WTC11 (cell line): ENCODE measurements around the gene SYNE3. TPM values are rescaled to one million over a fixed set of nuclear protein-coding genes. Genes with fewer than 3 reads are reported as not detected.

Experiments used
- ATAC-seq: fragments of 200-7000 bp; cut with Tn5 transposase; 2 replicates; pipeline ENCODE4 v1.10.0; 2021; ENCODE audit warnings: mild to moderate bottlenecking, moderate library complexity
- CTCF ChIA-PET: fragments of 300-600 bp; sonication (Branson Sonifier 250); formaldehyde crosslinking; loops from one replicate; lab custom pipeline; 2021; ENCODE audit warnings: antibody characterized with exemption; lab: Charles Lee
- POLR2A ChIA-PET: fragments of 350-600 bp; sonication (Branson Sonifier 250); formaldehyde crosslinking; loops from one replicate; lab custom pipeline; 2021; ENCODE audit warnings: antibody characterized with exemption; lab: Charles Lee
- DNase-seq: peaks from one replicate; pipeline ENCODE4 v3.0.0; 2021; ENCODE audit warnings: low spot score
- H3K27ac Mint-ChIP-seq: 2 replicates; pipeline ENCODE4 v1.8.0; 2021; ENCODE audit warnings: mixed read lengths
- H3K27me3 Mint-ChIP-seq: 2 replicates; pipeline ENCODE4 v1.8.0; 2021; ENCODE audit warnings: low read depth, mild to moderate bottlenecking, moderate library complexity, mixed read lengths
- H3K36me3 Mint-ChIP-seq: 2 replicates; pipeline ENCODE4 v1.8.0; 2021; ENCODE audit warnings: mixed read lengths
- H3K4me1 Mint-ChIP-seq: 2 replicates; pipeline ENCODE4 v1.8.0; 2022; ENCODE audit warnings: mixed read lengths
- H3K4me3 Mint-ChIP-seq: 2 replicates; pipeline ENCODE4 v1.8.0; 2021; ENCODE audit warnings: mild to moderate bottlenecking, moderate library complexity, mixed read lengths
- H3K9me3 Mint-ChIP-seq: 2 replicates; pipeline ENCODE4 v1.8.0; 2021; ENCODE audit warnings: mixed read lengths
- AR ChIP-seq: fragments of 250-450 bp; sonication (Bioruptor Pico); IDR thresholded peaks from 2 replicates; pipeline ENCODE4 v1.9.0; 2021; ENCODE audit warnings: mild to moderate bottlenecking
- ATF1 ChIP-seq: sonication (generic); formaldehyde crosslinking; IDR thresholded peaks from 2 replicates; pipeline ENCODE4 v1.8.1; 2023; ENCODE audit warnings: mild to moderate bottlenecking, moderate library complexity, missing genetic modification reagents
- E2F4 ChIP-seq: sonication (generic); formaldehyde crosslinking; IDR thresholded peaks from 2 replicates; pipeline ENCODE4 v1.8.1; 2022; ENCODE audit warnings: low read depth, mild to moderate bottlenecking, moderate library complexity, missing genetic modification reagents, borderline replicate concordance
- GRHL2 ChIP-seq: fragments of 250-450 bp; sonication (Bioruptor Pico); IDR thresholded peaks from 2 replicates; pipeline ENCODE4 v1.8.0; 2022; ENCODE audit warnings: mild to moderate bottlenecking, moderate library complexity; ENCODE audit not compliant: insufficient replicate concordance, severe bottlenecking
- HMGXB4 ChIP-seq: sonication (generic); formaldehyde crosslinking; IDR thresholded peaks from 2 replicates; pipeline ENCODE4 v1.8.1; 2023; ENCODE audit warnings: mild to moderate bottlenecking, moderate library complexity, missing genetic modification reagents
- JUN ChIP-seq: sonication (generic); formaldehyde crosslinking; IDR thresholded peaks from 2 replicates; pipeline ENCODE4 v1.8.0; 2023; ENCODE audit warnings: mild to moderate bottlenecking, missing genetic modification reagents
- KAT7 ChIP-seq: sonication (generic); formaldehyde crosslinking; IDR thresholded peaks from 2 replicates; pipeline ENCODE4 v1.8.1; 2023; ENCODE audit warnings: missing genetic modification reagents, mild to moderate bottlenecking, borderline replicate concordance
- MYBL2 ChIP-seq: sonication (generic); formaldehyde crosslinking; IDR thresholded peaks from 2 replicates; pipeline ENCODE4 v1.8.1; 2023; ENCODE audit warnings: mild to moderate bottlenecking, moderate library complexity, missing genetic modification reagents
- NFE2L1 ChIP-seq: sonication (generic); formaldehyde crosslinking; IDR thresholded peaks from 2 replicates; pipeline ENCODE4 v1.8.1; 2023; ENCODE audit warnings: missing genetic modification reagents
- NR1H2 ChIP-seq: sonication (generic); formaldehyde crosslinking; IDR thresholded peaks from 2 replicates; pipeline ENCODE4 v1.9.0; 2021; ENCODE audit warnings: mild to moderate bottlenecking, moderate library complexity, missing genetic modification reagents
- PRDM15 ChIP-seq: sonication (generic); formaldehyde crosslinking; IDR thresholded peaks from 2 replicates; pipeline ENCODE4 v1.8.0; 2022; ENCODE audit warnings: missing genetic modification reagents
- PRRX2 ChIP-seq: fragments of 250-450 bp; sonication (Bioruptor Pico); IDR thresholded peaks from 2 replicates; pipeline ENCODE4 v1.8.0; 2021; ENCODE audit warnings: mild to moderate bottlenecking
- SMAD4 ChIP-seq: sonication (generic); formaldehyde crosslinking; IDR thresholded peaks from 2 replicates; pipeline ENCODE4 v1.8.0; 2022; ENCODE audit warnings: mild to moderate bottlenecking, missing genetic modification reagents
- ZBTB21 ChIP-seq: sonication (generic); formaldehyde crosslinking; IDR thresholded peaks from 2 replicates; pipeline ENCODE4 v1.8.1; 2023; ENCODE audit warnings: mild to moderate bottlenecking, missing genetic modification reagents, borderline replicate concordance
- ZNF232 ChIP-seq: sonication (generic); formaldehyde crosslinking; IDR thresholded peaks from 2 replicates; pipeline ENCODE4 v1.8.0; 2022; ENCODE audit warnings: mild to moderate bottlenecking, missing genetic modification reagents
- ZNF423 ChIP-seq: fragments of 250-450 bp; sonication (Bioruptor Pico); IDR thresholded peaks from 2 replicates; pipeline ENCODE4 v2.1.2; 2022; ENCODE audit warnings: mild to moderate bottlenecking, moderate library complexity
- ZNF671 ChIP-seq: fragments of 250-450 bp; sonication (Bioruptor Pico); IDR thresholded peaks from 2 replicates; pipeline ENCODE4 v1.8.0; 2021; ENCODE audit warnings: mild to moderate bottlenecking
- total RNA-seq: library from RNA; stranded (reverse); gene quantifications from 3 replicates; pipeline ENCODE4 v1.2.3, GENCODE V29; 2021
- TF ChIP-seq, protein P1 (sequence below): sonication (generic); formaldehyde crosslinking; IDR thresholded peaks from 2 replicates; pipeline ENCODE4 v1.8.1; 2022; ENCODE audit warnings: missing genetic modification reagents, borderline replicate concordance
- TF ChIP-seq, protein P2 (sequence below): sonication (generic); formaldehyde crosslinking; IDR thresholded peaks from 2 replicates; pipeline ENCODE4 v1.8.1; 2023; ENCODE audit warnings: mild to moderate bottlenecking, missing genetic modification reagents, moderate library complexity

The SYNE3 gene
- total RNA-seq, 1 experiment from 2014 or later = 0.24 TPM

DNA sequence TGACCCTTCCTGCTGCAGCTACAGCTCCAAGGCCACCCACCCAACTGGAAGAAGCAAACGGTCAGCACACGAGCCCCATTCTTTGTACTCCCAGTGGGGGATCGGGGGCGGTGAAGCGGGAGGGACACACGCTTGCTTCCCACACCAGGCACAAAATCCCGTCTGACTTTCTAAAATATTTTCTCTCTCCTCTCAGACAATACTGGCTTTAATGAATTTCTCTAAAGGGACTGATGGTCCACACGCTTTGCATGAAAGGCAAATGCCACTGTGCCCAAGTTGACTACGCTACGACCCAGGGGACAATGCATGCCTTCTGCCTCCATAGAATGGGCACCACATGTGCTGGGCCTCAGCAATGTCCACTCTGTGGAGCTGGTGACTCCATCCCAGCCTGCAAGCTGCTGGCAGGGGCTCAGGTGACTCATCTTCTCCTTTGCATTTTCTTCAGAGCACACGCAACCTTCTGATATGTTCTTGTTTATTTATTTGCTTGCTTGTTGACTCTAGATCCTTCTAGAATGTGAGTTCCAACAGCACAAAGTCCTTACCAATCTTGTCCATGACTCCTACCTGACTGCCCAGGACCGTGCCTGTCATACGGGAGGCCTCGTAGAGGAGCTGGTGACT, 15.6 kb downstream of the SYNE3 start:
- POLR2A ChIA-PET = no interaction called here
- Mint-ChIP-seq H3K36me3 (no peaks in the 10 kb centered on the region), H3K27ac (no peak overlapping the region), H3K27me3 (no peaks in the 10 kb centered on the region; the same call in 1 of the 2 replicates), H3K9me3 (no peaks in the 10 kb centered on the region), H3K4me1 (no peaks in the 10 kb centered on the region), H3K4me3 (no peak overlapping the region)
- DNase-seq (no peak), ATAC-seq (no peak)
- CTCF ChIA-PET = interaction anchor here (0.5 to 1.4 kb wide), 3 partner anchors 49 to 70 kb away, joined by 3 to 6 read pairs (median 3); no protein-coding TSS in a partner anchor
- no peak for TF ChIP-seq ATF1
- TF ChIP-seq NFE2L1 = no peak
- no peak for TF ChIP-seq ZNF423 (CRISPR knock-in tag)

GRCh38 chr14:95500201-95500681, 16.2 kb downstream of the SYNE3 start:
- ChIA-PET POLR2A (no interaction called here), CTCF (interaction anchor here (0.6 to 1.4 kb wide), 3 partner anchors 48 to 58 kb away, joined by 3 to 6 read pairs (median 3); no protein-coding TSS in a partner anchor)
- DNase-seq = no peak
- H3K27me3 Mint-ChIP-seq = no peaks in the 10 kb centered on the region; the same call in 1 of the 2 replicates
- no peaks in the 10 kb centered on the region for H3K4me1 Mint-ChIP-seq
- H3K4me3 Mint-ChIP-seq = no peak overlapping the region
- H3K9me3 Mint-ChIP-seq = no peaks in the 10 kb centered on the region
- no peaks in the 10 kb centered on the region for H3K36me3 Mint-ChIP-seq
- H3K27ac Mint-ChIP-seq = no peak overlapping the region
- TF ChIP-seq ZBTB21 (CRISPR knock-in tag) = no peak
- no peak for TF ChIP-seq SMAD4 (CRISPR knock-in tag)
- no peak for TF ChIP-seq GRHL2
- no peak for TF ChIP-seq MYBL2 (CRISPR knock-in tag)
- no peak for TF ChIP-seq AR (CRISPR knock-in tag)
- no peak for TF ChIP-seq KAT7
- TF ChIP-seq JUN (CRISPR knock-in tag) = no peak
- TF ChIP-seq PRRX2 (CRISPR knock-in tag) = no peak
- TF ChIP-seq NR1H2 = no peak
- TF ChIP-seq, protein P1, sequence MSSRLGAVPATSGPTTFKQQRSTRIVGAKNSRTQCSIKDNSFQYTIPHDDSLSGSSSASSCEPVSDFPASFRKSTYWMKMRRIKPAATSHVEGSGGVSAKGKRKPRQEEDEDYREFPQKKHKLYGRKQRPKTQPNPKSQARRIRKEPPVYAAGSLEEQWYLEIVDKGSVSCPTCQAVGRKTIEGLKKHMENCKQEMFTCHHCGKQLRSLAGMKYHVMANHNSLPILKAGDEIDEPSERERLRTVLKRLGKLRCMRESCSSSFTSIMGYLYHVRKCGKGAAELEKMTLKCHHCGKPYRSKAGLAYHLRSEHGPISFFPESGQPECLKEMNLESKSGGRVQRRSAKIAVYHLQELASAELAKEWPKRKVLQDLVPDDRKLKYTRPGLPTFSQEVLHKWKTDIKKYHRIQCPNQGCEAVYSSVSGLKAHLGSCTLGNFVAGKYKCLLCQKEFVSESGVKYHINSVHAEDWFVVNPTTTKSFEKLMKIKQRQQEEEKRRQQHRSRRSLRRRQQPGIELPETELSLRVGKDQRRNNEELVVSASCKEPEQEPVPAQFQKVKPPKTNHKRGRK (CRISPR knock-in tag) = no peak
- no peak for TF ChIP-seq HMGXB4
- TF ChIP-seq, protein P2, sequence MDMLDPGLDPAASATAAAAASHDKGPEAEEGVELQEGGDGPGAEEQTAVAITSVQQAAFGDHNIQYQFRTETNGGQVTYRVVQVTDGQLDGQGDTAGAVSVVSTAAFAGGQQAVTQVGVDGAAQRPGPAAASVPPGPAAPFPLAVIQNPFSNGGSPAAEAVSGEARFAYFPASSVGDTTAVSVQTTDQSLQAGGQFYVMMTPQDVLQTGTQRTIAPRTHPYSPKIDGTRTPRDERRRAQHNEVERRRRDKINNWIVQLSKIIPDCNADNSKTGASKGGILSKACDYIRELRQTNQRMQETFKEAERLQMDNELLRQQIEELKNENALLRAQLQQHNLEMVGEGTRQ = no peak
- no peak for TF ChIP-seq NFE2L1
- TF ChIP-seq E2F4 (CRISPR knock-in tag) = no peak
- TF ChIP-seq ZNF423 (CRISPR knock-in tag) = no peak
- no peak for TF ChIP-seq PRDM15
- no peak for TF ChIP-seq ZNF671
- TF ChIP-seq ZNF232 (CRISPR knock-in tag) = no peak
- ATAC-seq = no peak
